Esophagus muscularis mucosa (tissue), 4 donors: ENCODE results near the gene ARHGAP15. TPM values are rescaled to one million over a fixed set of nuclear protein-coding genes. Genes with fewer than 3 reads are reported as not detected.

Experiments
- DNase-seq: peaks from one replicate; pipeline ENCODE4 v3.0.0-alpha.2; 2017; ENCODE audit errors: extremely low spot score
- H3K27ac ChIP-seq, 4 donors: fragments of 200-600 bp; sonication (generic); replicated peaks in 1 of 4; 1 replicate in 3 of 4; 2 replicates in 1 of 4; pipeline ENCODE4 v1.5.1; 2016 to 2019; ENCODE audit warnings: mild to moderate bottlenecking in 1 of 4
- H3K27me3 ChIP-seq, 4 donors: fragments of 200-600 bp; sonication (generic); one replicate each; pipeline versions ENCODE4 v1.5.1 to v1.6.0; 2016 to 2019
- H3K36me3 ChIP-seq, 4 donors: fragments of 200-600 bp; sonication (generic); one replicate each; pipeline ENCODE4 v1.5.1; 2016 to 2019
- H3K4me1 ChIP-seq, 4 donors: fragments of 200-600 bp; sonication (generic); one replicate each; pipeline ENCODE4 v1.5.1; 2016 to 2019
- H3K4me3 ChIP-seq, 4 donors: fragments of 200-600 bp; sonication (generic); 1 replicate in 2 of 4; 2 replicates in 2 of 4; pipeline ENCODE4 v1.5.1; 2016 to 2019; ENCODE audit warnings: mild to moderate bottlenecking in 4 of 4, moderate library complexity in 1 of 4
- H3K9me3 ChIP-seq, 4 donors: fragments of 200-600 bp; sonication (generic); 1 replicate in 3 of 4; 2 replicates in 1 of 4; pipeline ENCODE4 v1.5.1; 2016 to 2019
- CTCF ChIP-seq, 3 experiments: fragments of 200-600 bp in 2 of 3; fragments of 450-650 bp in 1 of 3; sonication (generic) in 2 of 3; IDR thresholded peaks; one replicate each; pipeline ENCODE4 v1.5.1; 2017 to 2019; ENCODE audit warnings: antibody characterized with exemption in 3 of 3, mild to moderate bottlenecking in 2 of 3, moderate library complexity in 1 of 3
- EP300 ChIP-seq: sonication (generic); formaldehyde crosslinking; IDR thresholded peaks from one replicate; pipeline ENCODE4 v1.6.1; 2017; ENCODE audit warnings: antibody characterized with exemption
- POLR2A ChIP-seq: fragments of 450-650 bp; IDR thresholded peaks from one replicate; pipeline ENCODE4 v1.6.1; 2017; ENCODE audit warnings: antibody characterized with exemption, moderate library complexity, mild to moderate bottlenecking, low read depth
- POLR2AphosphoS5 ChIP-seq, 2 donors: sonication (generic); formaldehyde crosslinking; IDR thresholded peaks; one replicate each; pipeline ENCODE4 v1.6.1; 2017; ENCODE audit warnings: antibody characterized with exemption in 2 of 2
- WGBS: methylation state at CpG from one replicate; pipeline ENCODE4 v1.1.5; 2018; 5-methylcytosine and 5-hydroxymethylcytosine counted together
- intact Hi-C: fragments of 100-400 bp; cut with DNase I; formaldehyde crosslinking; loops from one replicate; pipeline ENCODE4 v1.15.1; 2023
- total RNA-seq, 4 donors: library from RNA; depleted of rRNA; stranded (reverse); fragments of >200 nt; gene quantifications; one replicate each; pipeline versions ENCODE4 v1.1.0 to v1.2.1, GENCODE V29; 2016

The ARHGAP15 gene
- total RNA-seq, 4 donors from 2014 or later: 5.4 to 13.3 (median 7.1) TPM

GRCh38 chr2:143218621-143219020 is 89.4 kb downstream of the ARHGAP15 start:
- Histone ChIP-seq H3K27me3 (no peaks in the 10 kb centered on the region), H3K4me1 (no peaks in the 10 kb centered on the region), H3K9me3 (peaks cover 0 to 4% (median 0%) of the 10 kb centered on the region in 4 donors), H3K4me3 (no peak overlapping the region), H3K27ac (no peak overlapping the region), H3K36me3 (no peaks in the 10 kb centered on the region)
- no peak for DNase-seq
- TF ChIP-seq POLR2AphosphoS5 (IDR thresholded peaks at IDR 0.05) (no peak), POLR2A (no peak), EP300 (no peak), CTCF (IDR thresholded peaks at IDR 0.05) (no peak)
- intact Hi-C loops: no loop called here
- 90% methylated on average over 6 of the region's 6 CpGs for WGBS

- Histone ChIP-seq H3K27me3 (no peaks in the 10 kb centered on the region), H3K9me3 (peaks cover 0 to 4% (median 0%) of the 10 kb centered on the region in 4 donors), H3K27ac (no peak overlapping the region), H3K4me3 (no peak overlapping the region), H3K4me1 (no peaks in the 10 kb centered on the region), H3K36me3 (no peaks in the 10 kb centered on the region)
- intact Hi-C loops: no loop called here
- WGBS: 94% methylated on average over 3 of the region's 3 CpGs
- no peak for DNase-seq
- TF ChIP-seq POLR2A (no peak), EP300 (no peak), CTCF (IDR thresholded peaks at IDR 0.05) (no peak), POLR2AphosphoS5 (IDR thresholded peaks at IDR 0.05) (no peak)
Observed at GRCh38 chr2:143219266-143219665, 90.0 kb downstream of the ARHGAP15 start.

GRCh38 chr2:143223556-143223955 is 94.3 kb downstream of the ARHGAP15 start:
- H3K4me3 ChIP-seq: no peak overlapping the region
- no peak for TF ChIP-seq POLR2A
- no peak for TF ChIP-seq EP300
- TF ChIP-seq POLR2AphosphoS5 (IDR thresholded peaks at IDR 0.05): no peak
- no peak for TF ChIP-seq CTCF (IDR thresholded peaks at IDR 0.05)
- no peaks in the 10 kb centered on the region for H3K36me3 ChIP-seq
- no peak overlapping the region for H3K27ac ChIP-seq
- 87% methylated on average over 1 of the region's 1 CpG for whole genome bisulfite sequencing
- H3K4me1 ChIP-seq: no peaks in the 10 kb centered on the region
- DNase-seq: no peak
- H3K9me3 ChIP-seq: no peaks in the 10 kb centered on the region
- H3K27me3 ChIP-seq: no peaks in the 10 kb centered on the region
- intact Hi-C loops: no loop called here

GRCh38 chr2:143225931-143226330 is 96.7 kb downstream of the ARHGAP15 start:
- Histone ChIP-seq H3K9me3 (no peaks in the 10 kb centered on the region), H3K27ac (no peak overlapping the region), H3K4me1 (no peaks in the 10 kb centered on the region), H3K4me3 (no peak overlapping the region), H3K36me3 (no peaks in the 10 kb centered on the region), H3K27me3 (no peaks in the 10 kb centered on the region)
- TF ChIP-seq POLR2A (no peak), EP300 (no peak), CTCF (IDR thresholded peaks at IDR 0.05) (no peak), POLR2AphosphoS5 (IDR thresholded peaks at IDR 0.05) (no peak)
- intact Hi-C loops: no loop called here
- no peak for DNase-seq
- 57% methylated on average over 4 of the region's 4 CpGs for WGBS
